Liver (tissue), 3 donors: ENCODE results near the gene TSPO.

Source experiments
- ATF3 ChIP-seq: IDR thresholded peaks from 2 replicates; pipeline ENCODE4 v1.6.1; 2016; ENCODE audit warnings: antibody characterized with exemption
- CTCF ChIP-seq: fragments of 150-350 bp; IDR thresholded peaks from 2 replicates; pipeline ENCODE4 v1.5.1; 2017; ENCODE audit warnings: improper control_type of control experiment, low read depth, low read length; ENCODE audit not compliant: missing input control
- EGR1 ChIP-seq, 2 donors: IDR thresholded peaks; 2 replicates each; pipeline ENCODE4 v1.6.1; 2016 to 2018; ENCODE audit warnings: antibody characterized with exemption in 2 of 2, low read depth in 2 of 2
- JUND ChIP-seq, 2 donors: IDR thresholded peaks; 2 replicates each; pipeline ENCODE4 v1.6.1; 2016; ENCODE audit warnings: antibody characterized with exemption in 2 of 2
- MAX ChIP-seq: IDR thresholded peaks from 2 replicates; pipeline ENCODE4 v1.6.1; 2016; ENCODE audit warnings: antibody characterized with exemption
- RAD21 ChIP-seq, 2 donors: IDR thresholded peaks; 2 replicates each; pipeline ENCODE4 v1.6.1; 2016; ENCODE audit warnings: antibody characterized with exemption in 2 of 2, mild to moderate bottlenecking in 2 of 2
- REST ChIP-seq: IDR thresholded peaks from 2 replicates; pipeline ENCODE4 v1.6.1; 2016; ENCODE audit warnings: antibody characterized with exemption, mild to moderate bottlenecking
- TAF1 ChIP-seq: conservative IDR thresholded peaks from 2 replicates; pipeline ENCODE4 v1.6.1; 2016; ENCODE audit warnings: antibody characterized with exemption, mild to moderate bottlenecking
- donor health status: healthy.
- donor health status: healthy.

- TF ChIP-seq TAF1: no peak
- TF ChIP-seq RAD21 (IDR thresholded peaks at IDR 0.05): no peak
- TF ChIP-seq CTCF: no peak
- no peak for TF ChIP-seq MAX
- no peak for TF ChIP-seq REST
- TF ChIP-seq EGR1 (IDR thresholded peaks at IDR 0.05; ENCODE audit: low read depth in 2 of 2): no peak
- TF ChIP-seq ATF3: no peak
- no peak for TF ChIP-seq JUND (IDR thresholded peaks at IDR 0.05)
Observed at GRCh38 chr22:43133401-43133800, 18.0 kb upstream of the TSPO start.
